HepG2 (cell line): ENCODE measurements around the gene IDH3G. TPM values are rescaled to one million over a fixed set of nuclear protein-coding genes. Genes with fewer than 3 reads are reported as not detected.

Experiments
- ATAC-seq: fragments of 200-7000 bp; cut with Tn5 transposase; 3 replicates; pipeline ENCODE4 v1.9.1; 2020; ENCODE audit warnings: mild to moderate bottlenecking, moderate library complexity
- BruUV-seq: library from RNA; stranded (reverse); fragments of 400-500 nt; replicated peaks from 2 replicates; lab custom pipeline; 2021; lab: Mats Ljungman, UMichigan
- CTCF ChIA-PET: fragments of 300-600 bp; formaldehyde crosslinking; extraction: SDS; loops from one replicate; lab custom pipeline; 2021; ENCODE audit warnings: low total read pairs, inconsistent platforms, low intra/inter-chr PET ratio; lab: Yijun Ruan, JAX
- POLR2A ChIA-PET: fragments of 350-600 bp; sonication (Branson Sonifier 250); formaldehyde crosslinking; loops from one replicate; lab custom pipeline; 2020; ENCODE audit warnings: antibody characterized with exemption, inconsistent platforms; lab: Yijun Ruan, JAX
- DNase-seq: peaks from one replicate; pipeline ENCODE4 v3.0.0-alpha.2; 2015; ENCODE audit warnings: low spot score
- FAIRE-seq: peaks from 3 replicates; lab custom pipeline; 2011; peaks lifted over from hg19 to GRCh38; lab: Jason Lieb, UNC
- H2AFZ ChIP-seq: one replicate; pipeline ENCODE4 v1.6.1; 2011; ENCODE audit warnings: low read length, inconsistent platforms
- H3K27ac ChIP-seq: fragments of 300-600 bp; 3 replicates; pipeline ENCODE4 v1.8.0; 2011; ENCODE audit warnings: mixed run types, mild to moderate bottlenecking, mixed read lengths, low read length, inconsistent platforms; ENCODE audit not compliant: insufficient read depth; ENCODE audit errors: extremely low read length
- H3K27me3 ChIP-seq, 2 experiments: fragments of 200-600 bp in 1 of 2; 2 replicates in 1 of 2; 3 replicates in 1 of 2; pipeline versions ENCODE4 v1.6.0 to v1.8.0; 2011; ENCODE audit warnings: low read length in 2 of 2, mild to moderate bottlenecking in 2 of 2, moderate library complexity in 2 of 2, inconsistent platforms in 1 of 2; ENCODE audit not compliant: insufficient read depth in 2 of 2, control insufficient read depth in 1 of 2
- H3K36me3 ChIP-seq, 2 experiments: fragments of 200-600 bp in 1 of 2; replicated peaks in 1 of 2; 2 replicates in 1 of 2; 3 replicates in 1 of 2; pipeline versions ENCODE4 v1.5.1 to v1.8.0; 2011; ENCODE audit warnings: low read length in 2 of 2, inconsistent platforms in 1 of 2; ENCODE audit not compliant: insufficient read depth in 2 of 2, control insufficient read depth in 1 of 2
- H3K4me1 ChIP-seq: 2 replicates; pipeline ENCODE4 v1.5.1; 2012; ENCODE audit warnings: low read length, inconsistent platforms; ENCODE audit not compliant: insufficient read depth
- H3K4me2 ChIP-seq: 2 replicates; pipeline ENCODE4 v1.6.0; 2011; ENCODE audit warnings: low read depth, low read length, inconsistent platforms
- H3K4me3 ChIP-seq, 3 experiments: fragments of 200-600 bp in 1 of 3; sonication (generic), shearing (Covaris generic) in 1 of 3; replicated peaks in 1 of 3; 2 replicates each; pipeline ENCODE4 v1.5.1; 2011 to 2016; ENCODE audit warnings: low read length in 3 of 3, inconsistent platforms in 2 of 3, low read depth in 2 of 3, mild to moderate bottlenecking in 2 of 3, control low read depth in 1 of 3, mixed read lengths in 1 of 3; ENCODE audit not compliant: insufficient read depth in 1 of 3
- H3K79me2 ChIP-seq: one replicate; pipeline ENCODE4 v1.6.1; 2011; ENCODE audit warnings: low read length, inconsistent platforms; ENCODE audit not compliant: insufficient read depth
- H3K9ac ChIP-seq: 2 replicates; pipeline ENCODE4 v1.6.0; 2011; ENCODE audit warnings: mild to moderate bottlenecking, low read depth, low read length, inconsistent platforms; ENCODE audit not compliant: insufficient read depth
- H3K9me3 ChIP-seq: 2 replicates; pipeline ENCODE4 v1.5.1; 2012; ENCODE audit warnings: mild to moderate bottlenecking, low read length
- H4K20me1 ChIP-seq: 2 replicates; pipeline ENCODE4 v1.6.0; 2011; ENCODE audit warnings: inconsistent platforms, mild to moderate bottlenecking, low read length, moderate library complexity; ENCODE audit not compliant: insufficient read depth
- FOSL1 ChIP-seq: sonication (generic); formaldehyde crosslinking; IDR thresholded peaks from 2 replicates; pipeline ENCODE4 v1.9.0; 2021; ENCODE audit warnings: missing genetic modification reagents, borderline replicate concordance
- FOXC1 ChIP-seq: sonication (generic); formaldehyde crosslinking; IDR thresholded peaks from 2 replicates; pipeline ENCODE4 v1.8.0; 2022; ENCODE audit warnings: mild to moderate bottlenecking, missing genetic modification reagents, borderline replicate concordance
- FOXJ3 ChIP-seq: sonication (generic); formaldehyde crosslinking; IDR thresholded peaks from 2 replicates; pipeline ENCODE4 v1.4.0; 2020; ENCODE audit warnings: missing genetic modification reagents, mild to moderate bottlenecking, borderline replicate concordance
- GATA4 ChIP-seq: sonication (generic); IDR thresholded peaks from 2 replicates; pipeline ENCODE4 v1.6.1; 2016; ENCODE audit warnings: antibody characterized with exemption, low read depth, borderline replicate concordance
- JUN ChIP-seq: sonication (generic); formaldehyde crosslinking; IDR thresholded peaks from 2 replicates; pipeline ENCODE4 v1.4.0; 2020; ENCODE audit warnings: mild to moderate bottlenecking, missing genetic modification reagents
- NFATC3 ChIP-seq: sonication (generic); formaldehyde crosslinking; IDR thresholded peaks from 2 replicates; pipeline ENCODE4 v1.5.1; 2020; ENCODE audit warnings: mild to moderate bottlenecking, missing genetic modification reagents
- RAD51 ChIP-seq: fragments of 450-650 bp; IDR thresholded peaks from 2 replicates; pipeline ENCODE4 v1.6.1; 2016; ENCODE audit warnings: borderline replicate concordance
- SOX13 ChIP-seq, 3 experiments: fragments of 450-650 bp in 1 of 3; sonication (generic) in 1 of 3; formaldehyde crosslinking in 1 of 3; IDR thresholded peaks in 2 of 3; conservative IDR thresholded peaks in 1 of 3; 2 replicates each; pipeline versions ENCODE4 v1.5.0 to v1.6.1; 2016 to 2020; ENCODE audit warnings: antibody characterized with exemption in 1 of 3, mild to moderate bottlenecking in 1 of 3, missing compliant biosample characterization in 1 of 3, missing genetic modification reagents in 1 of 3, moderate library complexity in 1 of 3
- ZNF747 ChIP-seq: sonication (generic); formaldehyde crosslinking; IDR thresholded peaks from 2 replicates; pipeline ENCODE4 v1.8.1; 2023; ENCODE audit warnings: missing genetic modification reagents, mild to moderate bottlenecking, borderline replicate concordance
- whole genome bisulfite sequencing: methylation state at CpG from one replicate; pipeline ENCODE4 v1.1.6; 2017; ENCODE audit warnings: low lambda C conversion rate; 5-methylcytosine and 5-hydroxymethylcytosine counted together
- in situ Hi-C: cut with HindIII; loops from 2 replicates; pipeline ENCODE4 v1.10.0; 2017; ENCODE audit warnings: low pct_unique_long_range_greater_than_20kb; ENCODE audit not compliant: extremely low pct_ligation_motif_present
- intact Hi-C: fragments of 100-400 bp; cut with micrococcal nuclease; formaldehyde crosslinking; loops from one replicate; pipeline ENCODE4 v1.10.0; 2022; ENCODE audit not compliant: unreplicated experiment
- polyA plus RNA-seq, 8 experiments: library from polyadenylated mRNA; depleted of rRNA in 3 of 8; stranded (reverse) in 7 of 8; unstranded in 1 of 8; fragments of >200 nt; fragmentation: Illumina TruSeq in 4 of 8; extraction: Trizol in 4 of 8; gene quantifications; 2 replicates each; pipeline versions ENCODE4 v1.2.1 to v1.2.3, GENCODE V29; 2011 to 2016; ENCODE audit warnings: low read depth in 4 of 8, missing spikeins in 1 of 8, mixed read lengths in 1 of 8; ENCODE audit not compliant: insufficient read depth in 1 of 8
- total RNA-seq, 5 experiments: library from RNA; depleted of rRNA; stranded (reverse); fragments of >200 nt; fragmentation: Illumina TruSeq; extraction: Trizol; gene quantifications; 2 replicates each; pipeline ENCODE4 v1.2.3, GENCODE V29; 2016; ENCODE audit warnings: low read depth in 1 of 5

IDH3G gene
- total and polyA plus RNA-seq, 2 of the 13 experiments (the other 11 are each of a cell fraction or from before 2014, with no cell fraction given) = 18.7 to 35.5 TPM

DNA sequence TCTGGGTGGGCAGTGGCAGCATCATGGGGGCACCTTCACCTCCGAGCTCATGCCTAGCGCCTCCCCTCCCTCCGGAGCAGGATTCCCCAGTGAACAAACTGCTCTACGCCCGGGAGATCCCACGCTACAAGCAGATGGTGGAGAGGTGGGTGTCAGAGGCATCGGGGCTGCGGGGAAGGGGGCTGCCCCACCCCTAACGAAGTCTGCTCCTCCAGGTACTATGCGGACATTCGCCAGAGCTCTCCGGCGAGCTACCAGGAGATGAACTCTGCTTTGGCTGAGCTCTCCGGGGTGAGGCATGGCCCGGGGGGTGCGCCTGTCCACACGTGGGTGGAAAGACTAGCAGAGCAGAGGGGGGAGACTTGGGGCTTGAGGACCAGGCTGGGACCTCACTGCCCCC lies 16.0 kb downstream of the IDH3G start:
- no CpG with 5 or more reads among the region's 17 CpGs for WGBS
- Histone ChIP-seq H3K27ac (no peak overlapping the region), H3K4me1 (no peaks in the 10 kb centered on the region), H3K9ac (no peak overlapping the region), H2AFZ (no peak overlapping the region), H3K4me3 (no peak overlapping the region)
- intact Hi-C loops = no loop called here
- DNase-seq = no peak
- TF ChIP-seq NFATC3 (CRISPR knock-in tag) (no peak), ZNF747 (CRISPR knock-in tag) (no peak), GATA4 (no peak), FOXJ3 (CRISPR knock-in tag) (no peak), FOXC1 (CRISPR knock-in tag) (no peak), JUN (CRISPR knock-in tag) (no peak), SOX13 (IDR thresholded peaks at IDR 0.05) (no peak), SOX13 (CRISPR knock-in tag; conservative IDR thresholded peaks at IDR 0.05 in 1 of 2, IDR thresholded peaks at IDR 0.05 in 1 of 2) (no peak), RAD51 (no peak), FOSL1 (CRISPR knock-in tag) (no peak)
- TF ChIP-seq, all 625 proteins: peak for 0
- in situ Hi-C loops = no loop called here
- Histone ChIP-seq H3K4me2 (no peak overlapping the region), H3K36me3 (no peaks in the 10 kb centered on the region), H3K79me2 (no peaks in the 10 kb centered on the region), H3K27me3 (no peaks in the 10 kb centered on the region), H3K9me3 (no peaks in the 10 kb centered on the region), H4K20me1 (no peaks in the 10 kb centered on the region)
- POLR2A ChIA-PET = no interaction called here
- no TSS peak for BruUV-seq
- ATAC-seq (no peak), FAIRE-seq (no peak)
- CTCF ChIA-PET = no interaction called here
